Measurements from ENCODE around the gene DENND1B. TPM values are rescaled to one million over a fixed set of nuclear protein-coding genes. Genes with fewer than 3 reads are reported as not detected.

Gene DENND1B
- total and polyA plus RNA-seq, 4 experiments from 2014 or later, result 12.5 to 26.3 (median 22.5) TPM

DNA sequence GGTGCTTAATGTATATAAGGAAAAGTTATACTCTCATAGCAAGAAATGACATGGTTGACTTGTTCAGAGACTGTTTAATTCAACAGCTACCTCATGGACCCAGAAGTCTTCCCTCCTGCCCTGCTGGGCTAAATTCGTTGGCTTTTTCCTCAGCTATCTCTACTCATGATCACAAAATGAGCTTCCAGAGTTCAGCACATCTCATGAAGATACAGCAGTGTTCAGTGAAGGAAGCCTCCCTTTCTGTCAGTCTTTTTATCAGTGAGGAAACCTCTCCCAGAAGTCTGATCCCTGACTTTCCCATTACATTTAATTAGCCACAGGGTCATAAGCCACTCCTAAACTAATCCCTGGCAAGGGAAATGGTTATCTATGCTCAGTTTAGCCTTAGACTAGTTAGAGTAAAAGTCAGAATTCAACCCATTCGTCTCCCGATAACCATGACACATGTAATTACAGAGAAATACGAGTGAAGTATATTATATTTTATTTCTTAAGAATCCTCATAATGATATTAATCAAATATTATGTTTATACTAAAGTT, 97.5 kb downstream of the DENND1B start:
- no peaks in the 10 kb centered on the region for H3K36me3 Mint-ChIP-seq
- POLR2A ChIA-PET (ENCODE audit: partially characterized antibody), result no interaction called here
- H3K9me3 ChIP-seq (ENCODE audit: control insufficient read depth in 1 of 2, low read length in 2 of 2), result no peaks in the 10 kb centered on the region
- H3K4me3 Mint-ChIP-seq, result no peak overlapping the region
- CTCF ChIA-PET (ENCODE audit: partially characterized antibody), result no interaction called here
- no peaks in the 10 kb centered on the region for H3K36me3 ChIP-seq (ENCODE audit: insufficient read depth, low read length)
- no peak overlapping the region for H3K4me3 ChIP-seq (ENCODE audit: low read length in 2 of 2)
- H3K27ac ChIP-seq (ENCODE audit: low read depth, low read length), result no peak overlapping the region
- no peak overlapping the region for H3K27ac Mint-ChIP-seq
- H3K4me1 ChIP-seq (ENCODE audit: insufficient read depth, low read length), result peaks cover 20% of the 10 kb centered on the region
- peaks cover 22 to 35% (median 28%) of the 10 kb centered on the region in 4 donors for H3K4me1 Mint-ChIP-seq
- no peaks in the 10 kb centered on the region for H3K9me3 Mint-ChIP-seq
- H3K27me3 ChIP-seq (ENCODE audit: insufficient read depth, low read length), result no peaks in the 10 kb centered on the region
- intact Hi-C loops (cut with micrococcal nuclease), result no loop called here
- no peaks in the 10 kb centered on the region for H3K27me3 Mint-ChIP-seq
- no peak for DNase-seq

DNA sequence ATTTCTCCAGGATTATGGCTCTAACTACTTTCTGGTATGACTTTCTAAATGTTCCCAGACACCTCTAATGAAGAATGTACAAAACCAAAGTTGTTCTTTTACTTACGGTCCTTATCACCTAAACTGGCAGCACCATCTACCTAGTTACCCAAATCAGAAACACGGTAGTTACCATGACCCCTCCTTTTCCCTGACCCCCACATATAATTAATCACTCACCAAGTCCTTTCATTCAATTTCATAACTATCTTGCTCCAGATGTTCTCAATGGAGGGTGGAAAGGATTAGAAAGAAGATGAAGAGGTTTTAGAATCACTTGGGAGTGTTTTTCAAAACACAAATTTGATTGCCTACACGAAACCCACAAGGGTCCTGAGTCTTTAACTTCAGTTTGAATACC, 98.0 kb downstream of the DENND1B start:
- Mint-ChIP-seq H3K4me3 (peak overlapping the region in 1 of 8 donors; percentile 2), H3K27me3 (no peaks in the 10 kb centered on the region), H3K36me3 (no peaks in the 10 kb centered on the region), H3K4me1 (peaks cover 18 to 30% (median 27%) of the 10 kb centered on the region in 4 donors), H3K27ac (no peak overlapping the region), H3K9me3 (no peaks in the 10 kb centered on the region)
- intact Hi-C loops (cut with micrococcal nuclease), result no loop called here
- H3K4me3 ChIP-seq (ENCODE audit: low read length in 2 of 2), result no peak overlapping the region
- H3K36me3 ChIP-seq (ENCODE audit: insufficient read depth, low read length), result no peaks in the 10 kb centered on the region
- ChIA-PET CTCF (ENCODE audit: partially characterized antibody) (no interaction called here), POLR2A (ENCODE audit: partially characterized antibody) (no interaction called here)
- no peak overlapping the region for H3K27ac ChIP-seq (ENCODE audit: low read depth, low read length)
- H3K4me1 ChIP-seq (ENCODE audit: insufficient read depth, low read length), result peaks cover 20% of the 10 kb centered on the region
- no peaks in the 10 kb centered on the region for H3K9me3 ChIP-seq (ENCODE audit: control insufficient read depth in 1 of 2, low read length in 2 of 2)
- no peaks in the 10 kb centered on the region for H3K27me3 ChIP-seq (ENCODE audit: insufficient read depth, low read length)
- DNase-seq, result no peak

DNA sequence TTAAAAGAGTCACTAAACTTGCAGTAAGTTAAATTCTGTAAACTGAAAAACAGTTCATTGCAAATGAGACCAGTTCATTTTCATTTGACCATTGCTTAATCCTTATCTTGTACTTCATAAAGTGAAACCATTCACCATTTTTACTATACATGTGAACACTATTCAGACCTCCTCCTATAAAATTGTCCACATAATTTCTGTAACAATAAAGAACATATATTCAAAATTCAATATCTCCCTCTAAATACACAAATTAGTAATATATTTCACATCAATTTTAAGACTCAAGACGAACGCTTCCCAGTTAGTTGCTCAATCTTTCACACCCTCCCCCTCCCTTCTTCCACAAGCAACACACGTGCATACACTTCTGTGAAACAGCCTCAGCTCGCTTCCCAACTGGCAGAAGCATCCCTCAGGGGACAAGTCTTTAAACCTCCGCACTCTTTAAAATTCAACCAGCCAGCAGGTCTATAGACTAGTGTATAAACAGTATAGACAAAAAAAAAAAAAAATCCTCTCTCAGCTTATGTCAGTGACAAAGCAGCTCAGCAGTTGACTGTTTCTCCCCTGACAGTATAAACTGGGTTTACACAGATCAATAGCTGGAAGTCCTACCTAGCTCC, 99.6 kb downstream of the DENND1B start:
- Histone ChIP-seq H3K4me1 (ENCODE audit: insufficient read depth, low read length) (peaks cover 12% of the 10 kb centered on the region), H3K27me3 (ENCODE audit: insufficient read depth, low read length) (no peaks in the 10 kb centered on the region), H3K36me3 (ENCODE audit: insufficient read depth, low read length) (no peaks in the 10 kb centered on the region), H3K27ac (ENCODE audit: low read depth, low read length) (no peak overlapping the region), H3K4me3 (ENCODE audit: low read length in 2 of 2) (no peak overlapping the region), H3K9me3 (ENCODE audit: control insufficient read depth in 1 of 2, low read length in 2 of 2) (no peaks in the 10 kb centered on the region)
- H3K27ac Mint-ChIP-seq, result no peak overlapping the region
- peak overlapping the region in 2 of 8 donors; percentile 2 to 26 for H3K4me3 Mint-ChIP-seq
- DNase-seq, result no peak
- ChIA-PET POLR2A (ENCODE audit: partially characterized antibody) (no interaction called here), CTCF (ENCODE audit: partially characterized antibody) (no interaction called here)
- peaks cover 16 to 24% (median 24%) of the 10 kb centered on the region in 4 donors for H3K4me1 Mint-ChIP-seq
- no peaks in the 10 kb centered on the region for H3K9me3 Mint-ChIP-seq
- H3K27me3 Mint-ChIP-seq, result no peaks in the 10 kb centered on the region
- intact Hi-C loops (cut with micrococcal nuclease), result no loop called here
- H3K36me3 Mint-ChIP-seq, result peaks cover 2 to 6% of the 10 kb centered on the region in 2 donors

DNA sequence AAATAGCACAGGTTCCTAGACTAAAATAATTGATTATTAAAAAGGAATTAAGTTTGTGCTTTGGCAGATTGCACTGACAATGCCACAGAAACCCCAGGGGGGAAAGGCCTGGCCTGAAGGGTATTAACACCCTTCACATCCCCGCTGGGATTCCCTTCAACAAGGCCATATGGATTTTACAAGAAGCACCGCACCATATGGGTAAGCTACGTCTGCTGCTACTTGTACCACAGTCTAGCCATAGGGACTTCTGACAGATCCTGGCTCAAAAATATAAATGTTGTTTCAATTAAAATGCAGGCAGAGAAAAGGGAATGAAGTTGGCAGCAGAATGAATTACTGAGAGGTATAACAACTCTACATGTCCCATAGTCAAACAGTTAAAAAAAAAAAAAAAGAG, 101.0 kb downstream of the DENND1B start:
- Mint-ChIP-seq H3K36me3 (peaks cover 2 to 7% of the 10 kb centered on the region in 2 donors), H3K27ac (no peak overlapping the region), H3K4me1 (peaks cover 16 to 24% (median 24%) of the 10 kb centered on the region in 4 donors), H3K4me3 (no peak overlapping the region), H3K27me3 (no peaks in the 10 kb centered on the region), H3K9me3 (no peaks in the 10 kb centered on the region)
- Histone ChIP-seq H3K27me3 (ENCODE audit: insufficient read depth, low read length) (no peaks in the 10 kb centered on the region), H3K9me3 (ENCODE audit: control insufficient read depth in 1 of 2, low read length in 2 of 2) (no peaks in the 10 kb centered on the region), H3K27ac (ENCODE audit: low read depth, low read length) (no peak overlapping the region), H3K4me1 (ENCODE audit: insufficient read depth, low read length) (peaks cover 12% of the 10 kb centered on the region), H3K36me3 (ENCODE audit: insufficient read depth, low read length) (no peaks in the 10 kb centered on the region), H3K4me3 (ENCODE audit: low read length in 2 of 2) (no peak overlapping the region)
- ChIA-PET POLR2A (ENCODE audit: partially characterized antibody) (no interaction called here), CTCF (ENCODE audit: partially characterized antibody) (no interaction called here)
- intact Hi-C loops (cut with micrococcal nuclease), result no loop called here
- no peak for DNase-seq

DNA sequence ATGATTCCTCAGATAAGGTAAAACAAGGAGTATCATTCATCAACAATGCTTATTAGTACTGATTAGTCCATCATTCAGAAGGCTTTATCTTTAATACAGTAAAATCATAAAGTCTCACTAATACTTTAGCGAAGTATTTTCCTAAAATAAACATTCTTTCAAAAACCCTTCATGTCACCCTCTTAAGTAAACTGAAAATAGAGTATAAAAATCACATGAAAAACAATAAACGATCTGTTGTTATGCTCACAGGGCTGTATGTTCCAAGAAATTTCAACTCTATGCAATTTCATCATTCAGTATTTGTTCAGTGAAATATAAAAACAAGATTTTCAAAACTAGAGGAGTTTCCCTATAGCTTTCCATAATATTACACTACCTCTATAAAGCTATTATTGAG, 102.0 kb downstream of the DENND1B start:
- no peak overlapping the region for H3K4me3 Mint-ChIP-seq
- no peaks in the 10 kb centered on the region for H3K27me3 Mint-ChIP-seq
- H3K27ac ChIP-seq (ENCODE audit: low read depth, low read length), result no peak overlapping the region
- H3K9me3 ChIP-seq (ENCODE audit: control insufficient read depth in 1 of 2, low read length in 2 of 2), result no peaks in the 10 kb centered on the region
- H3K4me1 ChIP-seq (ENCODE audit: insufficient read depth, low read length), result peaks cover 12% of the 10 kb centered on the region
- intact Hi-C loops (cut with micrococcal nuclease), result no loop called here
- no peak for DNase-seq
- H3K27me3 ChIP-seq (ENCODE audit: insufficient read depth, low read length), result no peaks in the 10 kb centered on the region
- no peaks in the 10 kb centered on the region for H3K9me3 Mint-ChIP-seq
- H3K27ac Mint-ChIP-seq, result peak overlapping the region in 2 of 7 donors; percentile 22 to 53
- CTCF ChIA-PET (ENCODE audit: partially characterized antibody), result interaction anchor here (0.9 kb wide), 1 partner anchor 56 kb away, joined by 3 read pairs; no protein-coding TSS in a partner anchor
- H3K4me3 ChIP-seq (ENCODE audit: low read length in 2 of 2), result no peak overlapping the region
- peaks cover 16 to 24% (median 22%) of the 10 kb centered on the region in 4 donors for H3K4me1 Mint-ChIP-seq
- POLR2A ChIA-PET (ENCODE audit: partially characterized antibody), result no interaction called here
- peaks cover 2 to 7% of the 10 kb centered on the region in 2 donors for H3K36me3 Mint-ChIP-seq
- no peaks in the 10 kb centered on the region for H3K36me3 ChIP-seq (ENCODE audit: insufficient read depth, low read length)

DNA sequence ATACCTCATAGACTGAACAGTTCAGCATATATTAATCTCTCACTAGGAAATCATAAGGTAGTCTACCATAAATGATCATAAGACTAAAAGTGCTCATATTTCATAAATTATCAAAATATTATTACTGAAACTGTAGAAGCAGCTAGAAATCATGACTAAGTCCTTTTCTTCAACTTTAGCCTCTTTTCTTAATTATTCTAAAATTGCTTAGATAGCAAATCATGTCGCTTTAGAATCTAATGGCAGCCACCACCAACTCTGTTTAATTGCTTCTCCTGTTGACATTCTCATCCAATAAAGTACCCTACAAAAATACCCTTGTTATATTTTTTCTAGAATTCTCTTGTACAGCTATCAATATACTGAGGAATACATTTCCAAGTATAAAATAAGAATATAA, 102.9 kb downstream of the DENND1B start:
- H3K27me3 ChIP-seq (ENCODE audit: insufficient read depth, low read length), result no peaks in the 10 kb centered on the region
- no peak overlapping the region for H3K27ac ChIP-seq (ENCODE audit: low read depth, low read length)
- ChIA-PET CTCF (ENCODE audit: partially characterized antibody) (no interaction called here), POLR2A (ENCODE audit: partially characterized antibody) (no interaction called here)
- H3K4me3 ChIP-seq (ENCODE audit: low read length in 2 of 2), result no peak overlapping the region
- Mint-ChIP-seq H3K27ac (no peak overlapping the region), H3K9me3 (no peaks in the 10 kb centered on the region), H3K27me3 (no peaks in the 10 kb centered on the region), H3K4me1 (peaks cover 11 to 18% (median 16%) of the 10 kb centered on the region in 4 donors), H3K36me3 (peaks cover 2 to 7% of the 10 kb centered on the region in 2 donors), H3K4me3 (no peak overlapping the region)
- DNase-seq, result no peak
- peaks cover 12% of the 10 kb centered on the region for H3K4me1 ChIP-seq (ENCODE audit: insufficient read depth, low read length)
- intact Hi-C loops (cut with micrococcal nuclease), result no loop called here
- H3K9me3 ChIP-seq (ENCODE audit: control insufficient read depth in 1 of 2, low read length in 2 of 2), result no peaks in the 10 kb centered on the region
- H3K36me3 ChIP-seq (ENCODE audit: insufficient read depth, low read length), result no peaks in the 10 kb centered on the region

DNA sequence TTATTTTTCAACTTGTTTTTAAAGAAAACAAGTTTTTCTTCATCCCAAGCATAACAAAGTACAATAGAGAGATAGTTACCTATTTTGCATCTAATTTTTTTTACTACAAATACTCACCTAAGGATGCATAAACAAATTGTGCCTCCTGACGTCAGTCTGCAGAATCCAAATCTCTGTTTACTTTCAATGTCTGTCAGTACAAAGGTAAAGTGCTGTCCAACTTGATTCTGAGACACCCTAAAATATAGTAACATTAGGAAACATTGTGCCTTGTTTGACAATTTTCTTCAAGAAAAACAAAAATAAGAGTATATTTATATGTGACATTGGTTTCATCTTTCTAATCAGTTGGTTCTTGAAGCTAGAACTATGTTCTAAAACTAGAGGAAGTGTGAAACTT, 103.4 kb downstream of the DENND1B start:
- POLR2A ChIA-PET (ENCODE audit: partially characterized antibody), result no interaction called here
- H3K36me3 ChIP-seq (ENCODE audit: insufficient read depth, low read length), result no peaks in the 10 kb centered on the region
- no peak overlapping the region for H3K27ac Mint-ChIP-seq
- H3K4me1 ChIP-seq (ENCODE audit: insufficient read depth, low read length), result peaks cover 12% of the 10 kb centered on the region
- intact Hi-C loops (cut with micrococcal nuclease), result no loop called here
- H3K27ac ChIP-seq (ENCODE audit: low read depth, low read length), result no peak overlapping the region
- CTCF ChIA-PET (ENCODE audit: partially characterized antibody), result no interaction called here
- H3K27me3 Mint-ChIP-seq, result no peaks in the 10 kb centered on the region
- H3K4me1 Mint-ChIP-seq, result peaks cover 7 to 14% (median 12%) of the 10 kb centered on the region in 4 donors
- no peaks in the 10 kb centered on the region for H3K9me3 Mint-ChIP-seq
- no peaks in the 10 kb centered on the region for H3K27me3 ChIP-seq (ENCODE audit: insufficient read depth, low read length)
- H3K4me3 ChIP-seq (ENCODE audit: low read length in 2 of 2), result no peak overlapping the region
- H3K36me3 Mint-ChIP-seq, result peaks cover 2 to 7% of the 10 kb centered on the region in 2 donors
- no peak for DNase-seq
- no peak overlapping the region for H3K4me3 Mint-ChIP-seq
- H3K9me3 ChIP-seq (ENCODE audit: control insufficient read depth in 1 of 2, low read length in 2 of 2), result no peaks in the 10 kb centered on the region
